ENCODE results near the gene SLMAP. TPM values are rescaled to one million over a fixed set of nuclear protein-coding genes. Genes with fewer than 3 reads are reported as not detected.

SLMAP gene
- total and polyA plus RNA-seq, 2 of the 4 experiments (the other 2 are of a cell fraction) = 15.5 to 26.5 TPM

GRCh38 chr3:57755368-57755675 lies 787 bp upstream of the SLMAP start:
- ChIA-PET POLR2A (ENCODE audit: unreplicated experiment) (no interaction called here), CTCF (interaction anchor here (1.0 kb wide), 1 partner anchor 10 kb away, joined by 3 read pairs; no protein-coding TSS in a partner anchor)
- H2AK5ac ChIP-seq (ENCODE audit: low read depth, low read length) = no peak overlapping the region
- no peaks in the 10 kb centered on the region for H3K27me3 ChIP-seq (ENCODE audit: control insufficient read depth, insufficient read depth, low read length)
- peaks cover 3 to 29% of the 10 kb centered on the region in 2 experiments; a peak in 3 of 4 replicates for H3K79me1 ChIP-seq (ENCODE audit: low read depth in 1 of 2, low read length in 2 of 2)
- in situ Hi-C loops (cut with MboI; ENCODE audit: low sequenced_read_pairs) (no loop called here), intact Hi-C loops (cut with micrococcal nuclease) (loop anchor here (5.0 kb wide), 2 partner anchors 47 to 72 kb away; no protein-coding TSS in a partner anchor), dilution Hi-C loops (cut with HindIII; ENCODE audit: low sequenced_read_pairs, unreplicated experiment) (no loop called here)
- peak overlapping the region; percentile 88; the same call in 1 of the 2 replicates for H3K27ac ChIP-seq (ENCODE audit: insufficient read depth, low read length)
- H3K9ac ChIP-seq (ENCODE audit: low read depth, low read length) = peak overlapping the region; percentile 77
- 0 out of 3 replicates have a peak overlapping the region, but pooled peaks have one; percentile 12 for H2BK15ac ChIP-seq (ENCODE audit: low read depth, low read length)
- H3K4me1 ChIP-seq (ENCODE audit: control insufficient read depth, insufficient read depth, low read length) = peaks cover 4% of the 10 kb centered on the region
- H3K36me3 ChIP-seq (ENCODE audit: control insufficient read depth, insufficient read depth, low read length) = peaks cover 4% of the 10 kb centered on the region; the same call in 1 of the 2 replicates
- peak overlapping the region; percentile 29; the same call in 1 of the 2 replicates for H4K5ac ChIP-seq (ENCODE audit: low read depth, low read length)
- H4K20me1 ChIP-seq (ENCODE audit: insufficient read depth, low read length) = peaks cover 31% of the 10 kb centered on the region
- peak overlapping the region; percentile 22; the same call in 1 of the 2 replicates for H3K23ac ChIP-seq (ENCODE audit: low read depth, low read length)
- DNase-seq = peak; percentile 38
- H2AFZ ChIP-seq (replicated peaks; ENCODE audit: low read length, poor library complexity) = peak overlapping the region; percentile 90
- peak overlapping the region; percentile 35; the same call in 1 of the 2 replicates for H2BK20ac ChIP-seq (ENCODE audit: low read depth, low read length)
- H4K91ac ChIP-seq (ENCODE audit: insufficient read depth, low read depth, low read length) = 0 out of 2 replicates have a peak overlapping the region, but pooled peaks have one; percentile 52
- peak overlapping the region; percentile 88 for H3K4me2 ChIP-seq (ENCODE audit: low read depth, low read length)
- peak overlapping the region; percentile 84 for H3K4me3 ChIP-seq (ENCODE audit: insufficient read depth, low read depth, low read length)
- H3K9me3 ChIP-seq (ENCODE audit: control insufficient read depth, insufficient read depth, low read length) = no peaks in the 10 kb centered on the region
- no peak overlapping the region; the same call in 1 of the 2 replicates for H3K18ac ChIP-seq (ENCODE audit: low read depth, low read length)
- peak overlapping the region; percentile 40 to 95 for H4K8ac ChIP-seq (ENCODE audit: low read depth in 2 of 2, low read length in 2 of 2)
- peak overlapping the region; percentile 65 for H3K14ac ChIP-seq (replicated peaks; ENCODE audit: low read depth, low read length)
- H2BK120ac ChIP-seq (ENCODE audit: low read depth, low read length) = peak overlapping the region; percentile 66
- H3K9me1 ChIP-seq (ENCODE audit: insufficient read depth, low read length) = peaks cover 7% of the 10 kb centered on the region; the same call in 1 of the 2 replicates
- H3K4ac ChIP-seq (ENCODE audit: low read depth, low read length) = peak overlapping the region; percentile 76; the same call in 1 of the 2 replicates
- WGBS, 2 experiments (ENCODE audit: extremely low coverage in 2 of 2, insufficient read length in 1 of 2) = no CpG with 5 or more reads among the region's 1 CpG
- ATAC-seq (ENCODE audit: low read depth) = no peak
- H2BK5ac ChIP-seq (ENCODE audit: low read depth, low read length, poor library complexity, severe bottlenecking) = peak overlapping the region; percentile 1
- BruUV-seq (replicated peaks) = no TSS peak
- peak overlapping the region; percentile 97 for H3K56ac ChIP-seq (ENCODE audit: extremely low read depth, insufficient read depth, low read length)
- no peak overlapping the region for H2AK9ac ChIP-seq (replicated peaks; ENCODE audit: low read depth, low read length, poor library complexity)
- no peak for TF ChIP-seq MAZ (IDR thresholded peaks at IDR 0.05; ENCODE audit: borderline replicate concordance, low read depth, low read length)
- 0 out of 2 replicates have a peak, but pooled peaks have one; percentile 3 for TF ChIP-seq POLR2A (IDR thresholded peaks at IDR 0.05; ENCODE audit: low read depth, low read length)
- TF ChIP-seq RFX5 (IDR thresholded peaks at IDR 0.05; ENCODE audit: low read depth, low read length) = no peak
